Heart left ventricle (tissue), 16 donors: ENCODE data around the gene FGF2. TPM values are rescaled to one million over a fixed set of nuclear protein-coding genes. Genes with fewer than 3 reads are reported as not detected.
"Not testable (repeated sequence)": the region's sequence is repeated elsewhere in the genome, so short reads cannot be mapped to it uniquely, and the experiment has no call there.

Experiments used
- ATAC-seq, 4 donors: fragments of 200-7000 bp; cut with Tn5 transposase; one replicate each; pipeline ENCODE4 v1.9.1; 2020 to 2022; ENCODE audit warnings: moderate library complexity in 4 of 4, mild to moderate bottlenecking in 3 of 4, moderate number of reproducible peaks in 1 of 4
- DNase-seq, 5 donors: peaks; one replicate each; pipeline ENCODE4 v3.0.0-alpha.2; 2020
- H3K27ac ChIP-seq, 12 donors: fragments of 200-600 bp; sonication (generic) in 4 of 12; one replicate each; pipeline versions ENCODE4 v1.5.0 to v1.8.0; 2016 to 2022; ENCODE audit warnings: mild to moderate bottlenecking in 2 of 12
- H3K27me3 ChIP-seq, 9 donors: fragments of 200-600 bp; sonication (generic) in 2 of 9; one replicate each; pipeline versions ENCODE4 v1.5.1 to v1.8.0; 2016 to 2022; ENCODE audit warnings: mild to moderate bottlenecking in 3 of 9
- H3K36me3 ChIP-seq, 9 donors: fragments of 200-600 bp; sonication (generic) in 2 of 9; one replicate each; pipeline versions ENCODE4 v1.5.0 to v1.8.0; 2018 to 2022; ENCODE audit warnings: mild to moderate bottlenecking in 2 of 9
- H3K4me1 ChIP-seq, 12 donors: fragments of 200-600 bp; sonication (generic) in 4 of 12; one replicate each; pipeline versions ENCODE4 v1.5.0 to v1.8.0; 2016 to 2022; ENCODE audit warnings: mild to moderate bottlenecking in 3 of 12
- H3K4me3 ChIP-seq, 12 donors: fragments of 200-600 bp; sonication (generic) in 4 of 12; one replicate each; pipeline versions ENCODE4 v1.5.0 to v1.8.0; 2017 to 2022; ENCODE audit warnings: mild to moderate bottlenecking in 9 of 12, moderate library complexity in 4 of 12
- H3K9me3 ChIP-seq, 12 donors: fragments of 200-600 bp; sonication (generic) in 4 of 12; one replicate each; pipeline versions ENCODE4 v1.5.0 to v1.8.0; 2016 to 2022; ENCODE audit warnings: mild to moderate bottlenecking in 1 of 12
- POLR2A ChIP-seq, 2 donors: fragments of 450-650 bp; IDR thresholded peaks; one replicate each; pipeline ENCODE4 v1.6.1; 2017; ENCODE audit warnings: antibody characterized with exemption in 2 of 2, mild to moderate bottlenecking in 2 of 2, moderate library complexity in 2 of 2
- WGBS, 4 donors: extraction: QIAGEN DNeasy Blood & Tissue Kit in 2 of 4; methylation state at CpG; one replicate each; pipeline versions ENCODE4 v1.1.5 to v1.1.7; 2013 to 2018; 5-methylcytosine and 5-hydroxymethylcytosine counted together
- intact Hi-C, 10 donors: fragments of 100-400 bp; cut with DNase I; formaldehyde crosslinking; loops; one replicate each; pipeline versions ENCODE4 v1.11.1 to v1.14.2; 2022
- polyA plus RNA-seq, 2 donors: library from polyadenylated mRNA; stranded (reverse); fragments of 200-250 nt; gene quantifications; one replicate each; pipeline ENCODE4 v1.2.3, GENCODE V29; 2013
- total RNA-seq, 9 donors: library from RNA; depleted of rRNA in 2 of 9; stranded (reverse); fragments of >200 nt in 2 of 9; fragmentation: NEBNext Ultra II Directional in 3 of 9; extraction: Animal tissue kit (Norgen Biotek cat#: 25700) in 3 of 9; gene quantifications; one replicate each; pipeline versions ENCODE4 v1.1.0 to v1.2.4, GENCODE V29; 2016 to 2023
- TF ChIP-seq, protein P1 (sequence below), 12 donors: fragments of 200-600 bp; sonication (generic) in 4 of 12; IDR thresholded peaks; one replicate each; pipeline versions ENCODE4 v1.5.0 to v1.8.0; 2018 to 2022; ENCODE audit warnings: antibody characterized with exemption in 12 of 12, mild to moderate bottlenecking in 5 of 12
- donor health status: ischemic (EF 13 %, LVEDD 7.1; RV severe dilation, severe dysfunction).
- donor health status: healthy with polysubstance abuse.
- donor health status: DM: no; HTN: yes; CAD: no.
- donor health status: DM: no; HTN: no; CAD: no.
- donor health status: ischemic (EF 25% LVEDD 6.9; RV normal size, moderate dysfunction).
- donor health status: ischemic (EF 25% LVEDD 5.7; RV mildly dilated, moderate dysfunction).
- donor health status: healthy.
- donor health status: DM: yes; HTN: yes; CAD: no.
- donor health status: ischemic (EF 35%, LVEDD 5.7; RV mildly dilated, moderate dysfunction).
- donor health status: nonischemic (EF 11% LVEDD 7.7; RV severe dilation, severe dysfunction).
- donor health status: DM: yes; HTN: yes; CAD: no.
- donor health status: PGD.
- donor health status: ischemic (EF 29% LVEDD 5.4; RV normal size, mild dysfunction).
- donor health status: nonischemic (EF 23%, LVEDD 6.1; RV moderate dilation, normal function).

The FGF2 gene
- total and polyA plus RNA-seq, 11 donors: 2.2 to 14.4 (median 5.9) TPM

DNA sequence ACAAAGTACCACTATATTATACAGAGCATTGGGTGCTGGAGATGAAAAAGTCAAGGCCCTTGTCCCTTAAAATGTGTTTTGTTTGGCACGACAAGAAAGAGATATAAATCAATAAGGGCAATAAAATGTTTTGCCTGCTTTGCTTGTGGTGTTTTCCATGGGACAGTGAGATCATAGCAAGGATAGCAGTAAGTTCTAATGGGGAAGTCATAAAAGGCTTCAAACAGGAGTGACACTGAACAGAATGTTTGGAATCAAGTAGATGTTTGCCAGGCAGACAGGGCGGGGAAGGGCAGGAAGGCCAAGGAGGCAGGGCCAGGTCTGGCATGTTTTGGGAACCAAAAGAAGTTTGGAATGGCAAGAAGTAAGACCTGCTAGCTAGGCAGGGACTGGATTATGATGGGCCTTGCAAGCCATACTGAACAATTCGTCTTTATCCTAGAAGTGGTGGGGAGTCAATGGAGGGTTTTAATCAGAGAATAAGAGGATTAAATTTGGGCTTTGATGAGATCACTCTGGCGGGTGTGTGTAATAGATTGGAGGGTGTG lies 16.4 kb downstream of the FGF2 start:
- intact Hi-C loops: loop anchor here in 1 of 10 donors (10.0 kb wide), 1 partner anchor 62 kb away; no protein-coding TSS in a partner anchor
- no peak overlapping the region for H3K4me3 ChIP-seq
- H3K27me3 ChIP-seq: no peaks in the 10 kb centered on the region
- no peak for TF ChIP-seq POLR2A (IDR thresholded peaks at IDR 0.05)
- TF ChIP-seq, protein P1, sequence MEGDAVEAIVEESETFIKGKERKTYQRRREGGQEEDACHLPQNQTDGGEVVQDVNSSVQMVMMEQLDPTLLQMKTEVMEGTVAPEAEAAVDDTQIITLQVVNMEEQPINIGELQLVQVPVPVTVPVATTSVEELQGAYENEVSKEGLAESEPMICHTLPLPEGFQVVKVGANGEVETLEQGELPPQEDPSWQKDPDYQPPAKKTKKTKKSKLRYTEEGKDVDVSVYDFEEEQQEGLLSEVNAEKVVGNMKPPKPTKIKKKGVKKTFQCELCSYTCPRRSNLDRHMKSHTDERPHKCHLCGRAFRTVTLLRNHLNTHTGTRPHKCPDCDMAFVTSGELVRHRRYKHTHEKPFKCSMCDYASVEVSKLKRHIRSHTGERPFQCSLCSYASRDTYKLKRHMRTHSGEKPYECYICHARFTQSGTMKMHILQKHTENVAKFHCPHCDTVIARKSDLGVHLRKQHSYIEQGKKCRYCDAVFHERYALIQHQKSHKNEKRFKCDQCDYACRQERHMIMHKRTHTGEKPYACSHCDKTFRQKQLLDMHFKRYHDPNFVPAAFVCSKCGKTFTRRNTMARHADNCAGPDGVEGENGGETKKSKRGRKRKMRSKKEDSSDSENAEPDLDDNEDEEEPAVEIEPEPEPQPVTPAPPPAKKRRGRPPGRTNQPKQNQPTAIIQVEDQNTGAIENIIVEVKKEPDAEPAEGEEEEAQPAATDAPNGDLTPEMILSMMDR (IDR thresholded peaks at IDR 0.05): no peak
- H3K36me3 ChIP-seq: peaks cover 0 to 15% (median 0%) of the 10 kb centered on the region in 9 donors
- WGBS, 4 donors: 70 to 79% (median 73%) methylated on average over 4 of the region's 4 CpGs
- ATAC-seq (peak in 3 of 4 donors; percentile 32 to 54 (median 50)), DNase-seq (no peak)
- peaks cover 0 to 28% (median 5%) of the 10 kb centered on the region in 12 donors for H3K4me1 ChIP-seq
- H3K27ac ChIP-seq: peak overlapping the region in 2 of 12 donors; percentile 6 to 61
- H3K9me3 ChIP-seq: no peaks in the 10 kb centered on the region

GRCh38 chr4:122844391-122844790 lies 17.8 kb downstream of the FGF2 start:
- H3K27me3 ChIP-seq, ATAC-seq, DNase-seq, H3K36me3 ChIP-seq, H3K9me3 ChIP-seq, H3K4me3 ChIP-seq: not testable (repeated sequence)
- H3K27ac ChIP-seq: peak overlapping the region in 1 of 12 donors; percentile 9
- intact Hi-C loops: loop anchor here in 1 of 10 donors (10.0 kb wide), 1 partner anchor 60 kb away; no protein-coding TSS in a partner anchor
- peaks cover 0 to 28% (median 5%) of the 10 kb centered on the region in 12 donors for H3K4me1 ChIP-seq
- WGBS, 4 donors: 93 to 100% (median 99%) methylated on average over 1 of the region's 1 CpG

- no peaks in the 10 kb centered on the region for H3K9me3 ChIP-seq
- H3K4me3 ChIP-seq: no peak overlapping the region
- DNase-seq: no peak
- H3K27ac ChIP-seq: peak overlapping the region in 1 of 12 donors; percentile 9
- H3K4me1 ChIP-seq: peaks cover 0 to 28% (median 5%) of the 10 kb centered on the region in 12 donors
- 87 to 89% (median 88%) methylated on average over 3 of the region's 3 CpGs for WGBS, 4 donors
- peaks cover 0 to 4% (median 0%) of the 10 kb centered on the region in 9 donors for H3K36me3 ChIP-seq
- intact Hi-C loops: loop anchor here in 1 of 10 donors (10.0 kb wide), 1 partner anchor 60 kb away; no protein-coding TSS in a partner anchor
- H3K27me3 ChIP-seq: no peaks in the 10 kb centered on the region
- TF ChIP-seq POLR2A (IDR thresholded peaks at IDR 0.05): no peak
- TF ChIP-seq, protein P1 (IDR thresholded peaks at IDR 0.05): no peak
- ATAC-seq: no peak
Measured at GRCh38 chr4:122845066-122845465, 18.4 kb downstream of the FGF2 start.

DNA sequence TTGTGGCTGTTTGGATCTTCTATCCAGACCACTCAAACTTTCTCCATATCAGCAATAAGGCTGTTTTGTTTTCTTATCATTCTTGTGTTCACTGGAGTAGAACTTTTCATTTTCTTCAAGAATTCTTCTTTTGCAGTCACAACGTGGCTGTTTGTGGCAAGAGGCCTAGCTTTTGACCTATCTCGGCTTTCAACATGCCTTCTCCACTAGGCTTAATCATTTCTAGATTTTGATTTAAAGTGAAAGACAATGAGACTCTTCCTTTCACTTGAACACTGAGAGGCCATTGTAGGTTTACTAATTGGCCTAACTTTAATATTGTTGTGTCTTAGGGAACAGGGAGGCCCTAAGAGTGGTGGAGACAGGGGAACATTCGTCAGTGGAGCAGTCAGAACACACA lies 19.1 kb downstream of the FGF2 start:
- H3K9me3 ChIP-seq: no peaks in the 10 kb centered on the region
- 78 to 90% (median 82%) methylated on average over 3 of the region's 3 CpGs for WGBS, 4 donors
- no peak for TF ChIP-seq POLR2A (IDR thresholded peaks at IDR 0.05)
- TF ChIP-seq, protein P1 (IDR thresholded peaks at IDR 0.05): no peak
- DNase-seq: no peak
- no peak overlapping the region for H3K4me3 ChIP-seq
- H3K36me3 ChIP-seq: no peaks in the 10 kb centered on the region
- H3K4me1 ChIP-seq: peaks cover 0 to 21% (median 3%) of the 10 kb centered on the region in 12 donors
- intact Hi-C loops: loop anchor here in 1 of 10 donors (10.0 kb wide), 1 partner anchor 59 kb away; no protein-coding TSS in a partner anchor
- H3K27ac ChIP-seq: peak overlapping the region in 1 of 12 donors; percentile 9
- ATAC-seq: no peak
- no peaks in the 10 kb centered on the region for H3K27me3 ChIP-seq
